Retinal pigment epithelial cell (primary cell): ENCODE measurements around the gene ABCC8.
A peak's percentile ranks its signal among the peaks of the same experiment; 100 is the strongest.

Experiments used
- DNase-seq: peaks from one replicate; pipeline ENCODE4 v3.0.0-alpha.2; 2010; ENCODE audit warnings: low read depth
- H3K4me3 ChIP-seq: 2 replicates; pipeline ENCODE4 v1.5.1; 2011; ENCODE audit warnings: mild to moderate bottlenecking, low read length, control low read depth, moderate library complexity
- TF ChIP-seq, protein P1 (sequence below): conservative IDR thresholded peaks from 2 replicates; pipeline ENCODE4 v1.5.1; 2011; ENCODE audit warnings: low read depth, low read length, control low read depth, inconsistent platforms

ABCC8 gene

DNA sequence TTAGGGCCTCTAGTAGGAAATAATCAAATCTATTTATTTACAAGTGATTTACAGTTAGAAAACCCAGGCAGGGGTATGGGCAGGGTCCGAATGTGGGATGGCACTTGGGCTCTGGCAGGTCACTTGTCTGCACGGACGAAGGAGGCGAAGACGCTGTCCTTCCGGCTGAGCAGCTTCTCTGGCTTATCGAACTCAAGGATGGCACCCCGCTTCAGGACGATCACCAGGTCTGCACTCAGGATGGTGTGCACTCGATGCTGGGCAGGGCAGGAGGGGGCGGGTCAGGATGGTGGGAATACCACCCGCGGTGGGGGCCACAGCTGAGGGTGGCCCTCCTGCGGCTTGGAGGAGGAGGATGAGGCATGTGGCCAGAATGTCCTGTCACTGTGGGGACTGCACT is 83.8 kb downstream of the ABCC8 start:
- H3K4me3 ChIP-seq = no peak overlapping the region
- no peak for DNase-seq

DNA sequence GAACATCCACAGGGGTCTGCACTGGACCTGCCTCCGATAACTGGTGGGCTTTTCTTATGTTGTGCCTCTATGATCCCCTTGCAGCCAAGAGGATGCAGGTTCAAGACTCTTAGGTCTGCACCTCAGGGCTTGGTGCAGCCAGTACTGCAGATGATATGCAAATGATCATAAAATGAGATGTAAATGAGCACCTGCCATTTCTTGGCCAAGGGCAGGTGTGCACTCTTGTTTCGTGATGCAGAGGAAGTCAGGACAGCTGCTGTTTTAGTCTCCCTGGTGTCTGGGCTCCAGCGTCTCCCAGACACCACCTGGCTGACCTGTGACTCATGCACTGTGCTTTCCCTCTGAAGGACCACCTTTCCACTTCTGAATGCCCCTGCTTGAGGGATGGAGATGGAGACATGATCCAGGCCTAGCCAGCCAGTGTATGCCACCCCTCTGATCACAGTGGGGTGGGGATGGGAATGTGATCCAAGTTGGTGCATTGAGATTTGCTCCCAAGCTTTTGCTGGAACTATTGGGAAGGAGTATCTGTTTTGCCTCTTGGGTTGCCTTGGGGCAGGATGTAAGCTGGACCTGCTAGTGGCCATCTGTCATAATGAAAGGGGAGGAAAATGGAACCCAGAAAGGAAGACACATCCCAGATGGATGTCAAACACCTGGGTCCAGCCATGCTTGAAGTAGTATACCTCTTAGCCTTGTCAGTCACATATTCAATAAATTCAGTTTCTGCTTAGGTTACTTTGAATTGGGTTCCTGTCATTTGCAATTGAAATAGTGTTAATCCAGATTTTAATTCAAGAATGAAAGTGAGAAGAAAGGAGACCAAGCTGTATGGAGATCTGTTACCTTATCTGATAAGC is 84.9 kb downstream of the ABCC8 start:
- TF ChIP-seq, protein P1, sequence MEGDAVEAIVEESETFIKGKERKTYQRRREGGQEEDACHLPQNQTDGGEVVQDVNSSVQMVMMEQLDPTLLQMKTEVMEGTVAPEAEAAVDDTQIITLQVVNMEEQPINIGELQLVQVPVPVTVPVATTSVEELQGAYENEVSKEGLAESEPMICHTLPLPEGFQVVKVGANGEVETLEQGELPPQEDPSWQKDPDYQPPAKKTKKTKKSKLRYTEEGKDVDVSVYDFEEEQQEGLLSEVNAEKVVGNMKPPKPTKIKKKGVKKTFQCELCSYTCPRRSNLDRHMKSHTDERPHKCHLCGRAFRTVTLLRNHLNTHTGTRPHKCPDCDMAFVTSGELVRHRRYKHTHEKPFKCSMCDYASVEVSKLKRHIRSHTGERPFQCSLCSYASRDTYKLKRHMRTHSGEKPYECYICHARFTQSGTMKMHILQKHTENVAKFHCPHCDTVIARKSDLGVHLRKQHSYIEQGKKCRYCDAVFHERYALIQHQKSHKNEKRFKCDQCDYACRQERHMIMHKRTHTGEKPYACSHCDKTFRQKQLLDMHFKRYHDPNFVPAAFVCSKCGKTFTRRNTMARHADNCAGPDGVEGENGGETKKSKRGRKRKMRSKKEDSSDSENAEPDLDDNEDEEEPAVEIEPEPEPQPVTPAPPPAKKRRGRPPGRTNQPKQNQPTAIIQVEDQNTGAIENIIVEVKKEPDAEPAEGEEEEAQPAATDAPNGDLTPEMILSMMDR = no peak
- H3K4me3 ChIP-seq = no peak overlapping the region

More for the DNA sequence above, 83.8 kb downstream of the ABCC8 start:
- TF ChIP-seq, protein P1 = no peak

DNA sequence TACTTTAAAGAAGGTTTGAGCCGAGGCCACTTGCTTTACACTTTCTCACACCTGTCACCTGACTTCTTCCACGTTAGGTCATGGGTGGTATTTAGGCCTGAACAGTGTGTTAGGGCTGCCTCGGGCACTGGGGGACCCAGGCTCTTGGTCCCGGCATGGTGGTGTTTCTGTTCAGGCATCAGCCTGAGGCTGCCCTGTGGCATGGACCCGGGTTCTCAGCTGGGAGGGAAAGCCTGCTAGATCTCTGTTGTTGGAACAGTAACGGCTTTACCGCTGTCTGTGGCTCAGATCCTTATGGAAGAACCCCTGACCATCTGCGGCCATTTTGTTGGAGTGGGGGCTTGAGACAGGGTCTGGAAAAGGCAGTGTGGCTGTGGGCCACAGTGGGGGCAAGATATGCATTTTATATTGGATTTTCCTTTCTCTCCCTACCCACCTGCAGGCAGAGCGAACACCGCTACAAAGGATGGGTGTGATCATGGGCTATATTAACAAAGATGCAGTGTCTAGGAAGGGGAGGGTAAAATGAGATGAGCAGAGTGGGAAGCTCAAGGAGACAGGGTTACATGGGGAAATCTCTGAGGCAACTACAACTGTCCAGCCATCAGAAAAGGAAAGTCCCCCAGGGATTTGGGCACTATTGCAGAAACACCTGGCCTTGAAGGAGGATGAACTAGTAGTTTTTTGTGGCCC is 86.5 kb downstream of the ABCC8 start:
- no peak overlapping the region for H3K4me3 ChIP-seq
- TF ChIP-seq, protein P1 = no peak
- DNase-seq = no peak

More for the DNA sequence above, 84.9 kb downstream of the ABCC8 start:
- no peak for DNase-seq

DNA sequence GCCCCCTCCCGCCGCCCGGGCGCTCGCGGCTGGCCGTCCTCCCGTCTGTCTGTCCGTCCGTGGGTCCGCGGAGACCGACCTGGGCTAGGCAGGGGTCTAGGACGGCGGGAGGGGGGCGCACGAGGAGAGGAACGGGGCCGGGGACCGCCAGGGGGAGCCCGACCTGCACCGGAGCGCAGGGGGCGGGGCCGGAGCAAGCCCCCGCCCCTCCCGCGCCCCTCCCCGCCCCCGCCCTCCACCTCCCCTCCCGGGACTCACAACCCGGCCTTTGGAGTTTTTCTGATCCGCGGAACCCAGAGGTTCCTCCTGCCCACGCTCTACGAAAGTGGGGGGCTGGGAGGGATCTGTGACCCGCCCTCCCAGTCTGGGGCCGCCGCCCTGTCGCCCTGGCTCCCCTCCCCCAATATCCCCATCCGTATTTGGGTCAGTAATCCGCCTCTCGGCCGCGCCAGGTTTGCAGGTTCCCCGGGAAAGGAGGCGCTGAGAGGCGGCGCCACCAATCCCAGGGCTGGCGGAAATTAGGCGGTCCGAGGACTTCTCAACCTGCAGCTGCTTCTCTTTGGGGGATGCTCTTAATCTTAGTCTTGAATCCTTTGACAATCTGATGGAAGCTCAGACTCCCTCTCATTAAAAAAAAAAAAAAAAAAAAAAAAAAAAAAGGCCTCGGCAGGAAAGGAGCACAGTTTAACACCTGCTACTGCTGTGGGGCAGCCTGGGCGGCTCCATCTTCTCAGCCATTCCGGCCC is 87.3 kb downstream of the ABCC8 start:
- peak overlapping the region; percentile 60 for H3K4me3 ChIP-seq
- DNase-seq = no peak
- TF ChIP-seq, protein P1 = peak; percentile 60

DNA sequence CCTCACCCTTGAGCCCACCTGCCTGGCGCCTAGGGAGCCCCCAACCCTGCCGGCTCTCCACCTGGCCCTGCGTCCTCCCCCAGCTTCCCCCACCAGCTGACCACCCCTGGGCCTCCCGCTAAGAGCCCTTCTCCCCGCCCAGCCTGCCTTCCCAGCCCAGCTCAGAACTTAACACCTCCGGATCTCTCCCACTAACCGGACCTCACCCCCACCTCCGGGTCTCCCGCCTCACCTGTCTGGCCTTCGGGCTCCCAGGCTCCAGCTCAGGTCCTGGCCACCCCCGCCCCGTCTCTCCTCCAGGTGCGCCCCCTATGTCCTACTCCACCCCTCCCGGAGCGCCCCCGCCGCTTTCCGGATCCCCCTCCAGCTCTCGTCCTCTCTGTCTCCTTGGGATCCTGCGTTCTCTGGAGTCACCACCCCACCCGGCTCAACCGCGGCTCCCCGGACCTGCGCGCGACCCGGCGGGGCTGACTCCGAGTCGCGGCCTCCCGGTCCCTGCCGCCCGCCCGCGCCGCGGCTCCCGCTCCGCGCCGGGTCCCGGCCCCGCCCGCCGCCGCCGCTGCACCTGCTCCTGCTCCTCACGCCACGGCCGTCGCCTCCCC is 87.9 kb downstream of the ABCC8 start, which contains the start of gene KCNJ11:
KCNJ11 (minus strand) TSS at position 51 of the 602 bp plus-strand sequence. CDS start 568 bp downstream, outside the sequence.
- peak within 1 kb of the TSS; percentile 60 for H3K4me3 ChIP-seq
- TF ChIP-seq, protein P1 = peak; percentile 17
- DNase-seq = no peak

DNA sequence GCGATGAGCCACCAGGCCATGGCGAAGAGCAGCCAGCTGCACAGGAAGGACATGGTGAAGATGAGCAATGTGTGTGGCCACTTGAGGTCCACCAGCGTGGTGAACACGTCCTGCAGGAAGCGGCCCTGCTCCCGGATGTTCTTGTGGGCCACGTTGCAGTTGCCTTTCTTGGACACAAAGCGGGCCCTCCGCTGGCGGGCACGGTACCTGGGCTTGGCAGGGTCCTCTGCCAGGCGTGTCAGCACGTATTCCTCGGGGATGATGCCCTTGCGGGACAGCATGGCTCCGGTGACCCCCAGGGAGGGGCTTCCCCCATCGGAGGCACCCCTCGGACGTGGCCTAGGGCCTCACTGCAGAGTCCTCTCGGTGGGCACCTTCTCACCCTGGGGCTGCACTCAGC is 88.8 kb downstream of the ABCC8 start:
- H3K4me3 ChIP-seq = no peak overlapping the region
- TF ChIP-seq, protein P1 = no peak
- no peak for DNase-seq
